ENCODE data around the gene CARD8.

CARD8 gene

GRCh38 chr19:48170817-48171347 is 84.8 kb downstream of the CARD8 start:
- DNase-seq (ENCODE audit: low spot score): peak; percentile 24

- DNase-seq (ENCODE audit: low spot score): peak; percentile 92
Observed at GRCh38 chr19:48169939-48170803, 85.5 kb downstream of the CARD8 start, which contains the start of the genes LIG1 and ZSWIM9. LIG1 (minus strand) TSS chr19:48170344; CDS start chr19:48165566, 4,778 bp downstream. ZSWIM9 (plus strand) TSS chr19:48170680; CDS start chr19:48171803, 1,123 bp downstream.

GRCh38 chr19:48169578-48169938 is 86.2 kb downstream of the CARD8 start:
- peak; percentile 4 for DNase-seq (ENCODE audit: low spot score)

- no peak for DNase-seq (ENCODE audit: low spot score)
Observed at GRCh38 chr19:48168689-48169088, 87.0 kb downstream of the CARD8 start.

GRCh38 chr19:48158210-48158790 is 97.4 kb downstream of the CARD8 start:
- no peak for DNase-seq (ENCODE audit: low spot score)

Measured in pons (tissue), 1 donor.